ENCODE results near the gene ARHGAP33. TPM values are rescaled to one million over a fixed set of nuclear protein-coding genes. Genes with fewer than 3 reads are reported as not detected.
A peak's percentile ranks its signal among the peaks of the same experiment; 100 is the strongest.

Gene ARHGAP33
- total and polyA plus RNA-seq, 2 donors (not counting 1 experiment from before 2014, with no cell fraction given): 0.58 to 2.3 TPM

GRCh38 chr19:35757231-35757748 lies 18.1 kb upstream of the ARHGAP33 start:
- H3K4me2 ChIP-seq (ENCODE audit: extremely low read depth, insufficient read depth, low read length): peak overlapping the region; percentile 76
- peak overlapping the region; percentile 99 for H3K27ac ChIP-seq (ENCODE audit: insufficient read depth, low read length)
- no peaks in the 10 kb centered on the region for H3K9me3 ChIP-seq (ENCODE audit: control insufficient read depth, insufficient read depth, low read depth, low read length)
- H3K36me3 ChIP-seq (ENCODE audit: control insufficient read depth, insufficient read depth, low read length): peaks cover 30% of the 10 kb centered on the region
- H2AFZ ChIP-seq (ENCODE audit: low read length): no peak overlapping the region
- DNase-seq (ENCODE audit: low read depth in 2 of 2): peak; percentile 96 to 98
- H3K9ac ChIP-seq (ENCODE audit: insufficient read depth, low read length): peak overlapping the region; percentile 94
- H3K27me3 ChIP-seq (ENCODE audit: control insufficient read depth, insufficient read depth, low read length): no peaks in the 10 kb centered on the region
- no peaks in the 10 kb centered on the region for H4K20me1 ChIP-seq (ENCODE audit: control insufficient read depth, extremely low read depth, insufficient read depth, low read length)
- H3K4me1 ChIP-seq (ENCODE audit: control insufficient read depth, extremely low read depth, insufficient read depth, low read length): peaks cover 17% of the 10 kb centered on the region
- H3K79me2 ChIP-seq (ENCODE audit: control insufficient read depth, insufficient read depth, low read length): peaks cover 23% of the 10 kb centered on the region
- TF ChIP-seq EZH2 (IDR thresholded peaks at IDR 0.05; ENCODE audit: low read length, missing control alignments) (no peak), CTCF (conservative IDR thresholded peaks at IDR 0.05 in 1 of 2, IDR thresholded peaks at IDR 0.05 in 1 of 2; ENCODE audit: low read depth in 1 of 2, low read length in 2 of 2) (no peak)
- H3K4me3 ChIP-seq (replicated peaks in 1 of 4; ENCODE audit: control extremely low read depth in 1 of 4, insufficient read depth in 1 of 4, low read depth in 3 of 4, low read length in 4 of 4): peak overlapping the region in 3 of 4 experiments; percentile 73 to 87 (median 83)

GRCh38 chr19:35757749-35758608 lies 17.4 kb upstream of the ARHGAP33 start, which contains the start of gene PROSER3:
PROSER3 (plus strand) TSS chr19:35758176; CDS start chr19:35758216, 40 bp downstream.
- no peaks in the 10 kb centered on the region for H3K27me3 ChIP-seq (ENCODE audit: control insufficient read depth, insufficient read depth, low read length)
- peaks cover 23% of the 10 kb centered on the region for H3K36me3 ChIP-seq (ENCODE audit: control insufficient read depth, insufficient read depth, low read length)
- H3K27ac ChIP-seq (ENCODE audit: insufficient read depth, low read length): peak within 1 kb of the TSS; percentile 99
- peak within 1 kb of the TSS; percentile 94 for H3K9ac ChIP-seq (ENCODE audit: insufficient read depth, low read length)
- H3K4me1 ChIP-seq (ENCODE audit: control insufficient read depth, extremely low read depth, insufficient read depth, low read length): peaks cover 17% of the 10 kb centered on the region
- peak within 1 kb of the TSS; percentile 73 for H2AFZ ChIP-seq (ENCODE audit: low read length)
- H3K4me2 ChIP-seq (ENCODE audit: extremely low read depth, insufficient read depth, low read length): peak within 1 kb of the TSS; percentile 76
- DNase-seq (ENCODE audit: low read depth in 2 of 2): peak; percentile 100
- H4K20me1 ChIP-seq (ENCODE audit: control insufficient read depth, extremely low read depth, insufficient read depth, low read length): no peaks in the 10 kb centered on the region
- peak within 1 kb of the TSS; percentile 85 to 98 (median 86) for H3K4me3 ChIP-seq (replicated peaks in 1 of 4; ENCODE audit: control extremely low read depth in 1 of 4, insufficient read depth in 1 of 4, low read depth in 3 of 4, low read length in 4 of 4)
- peaks cover 23% of the 10 kb centered on the region for H3K79me2 ChIP-seq (ENCODE audit: control insufficient read depth, insufficient read depth, low read length)
- no peaks in the 10 kb centered on the region for H3K9me3 ChIP-seq (ENCODE audit: control insufficient read depth, insufficient read depth, low read depth, low read length)
- no peak for TF ChIP-seq EZH2 (IDR thresholded peaks at IDR 0.05; ENCODE audit: low read length, missing control alignments)
- TF ChIP-seq CTCF (conservative IDR thresholded peaks at IDR 0.05 in 1 of 2, IDR thresholded peaks at IDR 0.05 in 1 of 2; ENCODE audit: low read depth in 1 of 2, low read length in 2 of 2): no peak

- Histone ChIP-seq H3K4me3 (replicated peaks in 1 of 4; ENCODE audit: control extremely low read depth in 1 of 4, insufficient read depth in 1 of 4, low read depth in 3 of 4, low read length in 4 of 4) (peak overlapping the region in 1 of 4 experiments; percentile 98), H3K79me2 (ENCODE audit: control insufficient read depth, insufficient read depth, low read length) (peaks cover 23% of the 10 kb centered on the region), H4K20me1 (ENCODE audit: control insufficient read depth, extremely low read depth, insufficient read depth, low read length) (no peaks in the 10 kb centered on the region), H3K4me2 (ENCODE audit: extremely low read depth, insufficient read depth, low read length) (no peak overlapping the region), H3K27me3 (ENCODE audit: control insufficient read depth, insufficient read depth, low read length) (no peaks in the 10 kb centered on the region), H3K9me3 (ENCODE audit: control insufficient read depth, insufficient read depth, low read depth, low read length) (no peaks in the 10 kb centered on the region), H3K36me3 (ENCODE audit: control insufficient read depth, insufficient read depth, low read length) (peaks cover 17% of the 10 kb centered on the region), H3K27ac (ENCODE audit: insufficient read depth, low read length) (peak overlapping the region; percentile 8), H3K9ac (ENCODE audit: insufficient read depth, low read length) (no peak overlapping the region), H3K4me1 (ENCODE audit: control insufficient read depth, extremely low read depth, insufficient read depth, low read length) (peaks cover 17% of the 10 kb centered on the region), H2AFZ (ENCODE audit: low read length) (no peak overlapping the region)
- DNase-seq (ENCODE audit: low read depth in 2 of 2): no peak
- TF ChIP-seq EZH2 (IDR thresholded peaks at IDR 0.05; ENCODE audit: low read length, missing control alignments) (no peak), CTCF (conservative IDR thresholded peaks at IDR 0.05 in 1 of 2, IDR thresholded peaks at IDR 0.05 in 1 of 2; ENCODE audit: low read depth in 1 of 2, low read length in 2 of 2) (no peak)
Measured at GRCh38 chr19:35759697-35760096, 15.7 kb upstream of the ARHGAP33 start.
